WI38 (cell line): ENCODE results near the gene AAK1.
"Not testable (repeated sequence)": the region's sequence is repeated elsewhere in the genome, so short reads cannot be mapped to it uniquely, and the experiment has no call there.

ENCODE experiments used
- H3K4me3 ChIP-seq: 2 replicates; pipeline ENCODE4 v1.5.1; 2011; ENCODE audit warnings: low read depth, mild to moderate bottlenecking, control low read depth, low read length
- CTCF ChIP-seq: IDR thresholded peaks from 2 replicates; pipeline ENCODE4 v1.5.1; 2012; ENCODE audit warnings: low read depth, mild to moderate bottlenecking, control low read depth, low read length

The AAK1 gene

GRCh38 chr2:69608109-69608508 lies 35.4 kb downstream of the AAK1 start:
- no peak overlapping the region for H3K4me3 ChIP-seq
- TF ChIP-seq CTCF: no peak

GRCh38 chr2:69606771-69607170 lies 36.8 kb downstream of the AAK1 start:
- not testable (repeated sequence) for H3K4me3 ChIP-seq

- H3K4me3 ChIP-seq: no peak overlapping the region
- no peak for TF ChIP-seq CTCF
Observed at GRCh38 chr2:69605284-69605683, 38.3 kb downstream of the AAK1 start.

- no peak for TF ChIP-seq CTCF
- no peak overlapping the region for H3K4me3 ChIP-seq
Observed at GRCh38 chr2:69604836-69605235, 38.7 kb downstream of the AAK1 start.

DNA sequence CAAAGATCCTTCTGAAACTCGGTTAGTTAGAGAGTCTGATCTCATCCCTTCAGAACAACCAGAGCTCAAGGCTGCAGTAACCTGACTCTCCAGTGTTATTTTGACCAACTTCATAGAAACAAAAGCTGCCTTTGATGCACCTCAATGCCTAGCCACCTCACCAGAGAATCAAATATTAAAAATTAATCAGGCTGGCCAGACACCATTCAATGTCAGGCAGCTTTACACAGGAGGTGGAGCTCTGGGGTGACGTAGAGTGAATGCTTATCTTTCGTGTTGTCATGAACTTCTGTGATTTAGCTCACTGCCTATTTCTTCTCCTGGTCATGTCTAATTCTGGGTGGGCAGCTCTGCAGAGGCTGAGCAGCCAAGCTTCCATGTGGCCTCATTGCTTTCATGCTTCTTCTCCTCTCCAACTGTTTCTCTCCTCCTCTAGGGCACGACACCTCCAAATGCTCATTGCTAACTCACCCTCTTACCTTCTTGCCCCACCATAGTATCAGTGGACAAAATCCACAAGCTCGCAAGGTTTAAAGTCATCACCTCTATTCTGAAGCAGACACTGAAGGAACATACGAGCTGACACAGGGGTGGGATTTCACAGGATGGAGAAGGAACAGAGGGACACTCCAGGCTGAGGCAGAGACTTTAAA lies 39.4 kb downstream of the AAK1 start:
- TF ChIP-seq CTCF: no peak
- no peak overlapping the region for H3K4me3 ChIP-seq

GRCh38 chr2:69603146-69603743 lies 40.3 kb downstream of the AAK1 start:
- TF ChIP-seq CTCF: no peak
- no peak overlapping the region for H3K4me3 ChIP-seq

GRCh38 chr2:69601179-69601612 lies 42.3 kb downstream of the AAK1 start:
- TF ChIP-seq CTCF: no peak
- no peak overlapping the region for H3K4me3 ChIP-seq

- no peak overlapping the region for H3K4me3 ChIP-seq
- no peak for TF ChIP-seq CTCF
Observed at GRCh38 chr2:69600425-69600824, 43.1 kb downstream of the AAK1 start.
